Fibroblast of skin of scalp (primary cell): ENCODE measurements around the gene RPS6KB2. TPM values are rescaled to one million over a fixed set of nuclear protein-coding genes. Genes with fewer than 3 reads are reported as not detected.

ENCODE experiments used
- DNase-seq: peaks from one replicate; pipeline ENCODE4 v3.0.0-alpha.2; 2013
- polyA plus RNA-seq, 2 experiments: library from polyadenylated mRNA; unstranded; fragments of 120-200 nt; gene quantifications; one replicate each; pipeline ENCODE4 v1.2.1, GENCODE V29; 2013; ENCODE audit not compliant: insufficient read length in 2 of 2

RPS6KB2 gene
- polyA plus RNA-seq (2013, experiment 1 of 2; ENCODE audit: insufficient read length): 44.2 TPM
- 46.0 TPM for polyA plus RNA-seq (2013, experiment 2 of 2; ENCODE audit: insufficient read length)

DNA sequence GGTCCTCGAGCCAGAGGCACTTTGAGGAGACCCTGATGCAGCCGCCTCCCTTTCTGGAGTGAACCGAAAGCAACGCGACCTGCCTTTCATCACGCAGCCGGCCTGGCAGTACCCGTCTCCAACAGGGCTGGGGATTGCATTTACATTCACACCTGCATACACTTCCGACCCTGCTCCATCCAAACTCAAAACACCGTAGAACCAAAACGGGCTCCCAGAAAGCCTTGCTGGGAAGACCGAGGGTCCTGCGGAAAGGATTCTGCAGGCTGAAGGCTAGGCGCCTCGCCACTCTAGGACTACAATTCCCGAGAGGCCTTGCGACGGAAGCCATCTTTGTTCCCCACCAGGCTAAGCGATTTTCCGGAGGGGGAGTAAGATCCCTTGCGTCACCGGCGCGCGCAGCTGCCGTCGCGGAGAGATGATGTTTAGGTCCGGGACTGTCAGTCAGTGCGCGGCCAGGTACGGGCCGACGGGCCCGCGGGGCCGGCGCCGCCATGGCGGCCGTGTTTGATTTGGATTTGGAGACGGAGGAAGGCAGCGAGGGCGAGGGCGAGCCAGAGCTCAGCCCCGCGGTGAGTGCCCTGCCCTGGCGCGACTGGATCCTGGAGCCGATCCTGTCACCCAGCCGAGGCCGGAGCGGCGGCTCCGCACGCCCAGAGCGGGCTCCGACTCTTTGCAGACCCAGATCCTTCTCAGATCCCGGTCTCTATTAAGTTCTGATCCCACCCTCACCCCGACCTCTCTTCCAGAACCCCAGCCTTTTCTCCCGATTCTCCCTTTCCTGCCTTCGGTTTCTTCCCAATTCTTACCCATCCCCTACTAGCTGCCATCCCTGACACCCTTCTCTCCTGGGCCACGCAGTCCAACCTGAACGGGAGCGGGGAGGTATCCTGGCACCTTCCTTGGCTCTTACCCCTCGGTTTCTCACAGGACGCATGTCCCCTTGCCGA is at the start of gene RPS6KB2:
RPS6KB2 (plus strand) TSS at position 443 of the 950 bp plus-strand sequence; CDS start at position 495, 52 bp downstream.
- DNase-seq: peak; percentile 97

DNA sequence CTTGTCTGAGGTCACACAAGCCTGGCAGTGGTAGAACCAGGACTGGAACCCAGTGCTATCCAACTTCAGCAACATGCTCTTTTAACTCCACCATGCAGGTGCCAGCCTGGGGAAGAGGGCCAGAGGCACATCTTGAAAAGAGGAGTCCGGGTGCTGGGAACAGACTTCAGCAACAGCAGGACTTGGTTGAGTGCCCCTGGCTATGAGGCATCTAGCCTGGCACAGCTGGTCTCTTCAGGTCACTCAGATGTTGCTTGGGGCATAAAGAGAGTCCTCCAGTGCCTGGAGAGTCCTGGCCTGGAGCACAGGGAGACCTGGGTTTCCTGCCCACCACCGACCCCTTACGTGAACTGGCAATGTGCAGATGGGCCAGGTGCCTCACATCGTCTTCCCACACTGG is 49.8 kb upstream of the RPS6KB2 start:
- DNase-seq: no peak

DNA sequence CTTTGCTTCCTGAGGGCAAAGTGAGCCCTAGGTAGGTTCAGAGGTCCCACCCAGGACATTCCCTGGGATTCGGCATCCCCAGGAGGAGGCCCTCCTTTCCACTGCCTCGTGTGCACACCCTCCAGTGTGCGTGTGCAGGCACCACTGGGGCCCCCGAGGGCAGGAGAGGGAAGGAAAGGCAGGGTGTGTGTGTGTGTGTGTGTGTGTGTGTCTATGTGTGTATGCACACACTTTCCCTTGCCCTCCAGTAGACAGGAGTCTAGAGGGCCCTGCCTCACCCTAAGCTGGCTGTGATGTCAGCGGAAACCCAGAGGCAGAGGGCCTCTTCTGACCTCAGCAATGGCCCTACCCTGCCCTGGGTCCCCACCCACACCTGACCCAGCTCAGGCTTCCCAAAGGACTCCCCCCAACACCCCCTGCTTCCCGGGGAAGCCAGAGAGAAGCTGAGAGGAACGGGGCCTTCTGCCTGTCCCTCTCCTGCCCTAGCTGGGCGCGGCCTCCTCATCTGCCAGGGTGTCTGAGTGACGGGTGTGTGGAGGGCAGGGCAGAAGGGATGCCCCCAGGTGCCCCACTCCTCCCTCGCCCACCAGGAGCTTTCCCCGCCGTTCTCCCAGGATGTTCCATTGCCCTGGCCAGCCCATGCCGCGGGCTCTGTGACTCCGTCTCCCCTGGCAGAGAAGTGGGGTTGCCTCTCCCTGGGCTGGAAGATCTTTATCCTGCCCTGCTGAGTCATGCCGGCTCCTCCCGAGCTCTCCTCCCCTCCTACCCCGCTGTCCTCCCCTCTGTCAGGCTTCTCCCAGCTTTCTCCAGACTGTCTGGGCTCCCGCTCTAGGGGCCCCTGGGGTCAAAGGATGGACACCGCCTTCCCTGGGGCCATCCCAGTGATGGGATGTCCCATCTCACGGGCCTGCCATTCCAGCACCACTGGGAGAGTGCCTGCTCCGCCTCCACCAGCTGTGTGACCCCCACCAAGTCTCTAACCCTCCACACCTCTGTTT is 48.9 kb upstream of the RPS6KB2 start:
- DNase-seq: no peak

DNA sequence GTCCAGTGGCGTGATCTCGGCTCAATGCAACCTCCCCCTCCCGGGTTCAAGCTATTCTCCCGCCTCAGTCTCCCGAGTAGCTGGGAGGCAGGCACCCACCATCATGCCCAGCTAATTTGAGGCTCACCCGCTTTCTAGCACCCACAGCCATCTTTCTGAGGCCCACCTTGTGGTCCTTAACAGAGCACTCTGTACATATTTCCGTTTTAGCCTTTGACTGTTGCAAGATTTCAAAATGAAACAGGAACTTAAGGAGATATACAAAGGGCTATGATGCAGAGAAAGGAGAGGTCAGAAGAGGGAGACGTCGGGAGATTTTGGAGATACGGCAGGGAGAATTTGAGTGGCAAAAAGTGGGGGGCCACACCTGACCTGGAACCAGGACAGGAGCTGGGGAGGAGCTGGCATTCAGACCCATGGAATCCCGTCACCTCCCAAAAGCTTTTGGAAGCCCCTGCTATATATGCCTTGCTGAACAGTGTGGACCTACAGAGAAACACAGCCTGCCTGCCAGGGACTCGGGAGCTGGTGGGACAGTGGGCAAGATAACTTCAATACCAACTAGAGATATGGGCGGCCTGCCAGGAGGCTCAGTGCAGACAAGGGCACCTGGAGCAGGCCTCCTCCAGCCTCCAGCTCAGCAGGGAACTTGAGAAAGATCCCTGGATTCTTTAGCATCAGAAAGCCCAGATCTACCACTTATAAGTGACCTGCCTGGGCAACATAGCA is 46.9 kb upstream of the RPS6KB2 start:
- DNase-seq: no peak

DNA sequence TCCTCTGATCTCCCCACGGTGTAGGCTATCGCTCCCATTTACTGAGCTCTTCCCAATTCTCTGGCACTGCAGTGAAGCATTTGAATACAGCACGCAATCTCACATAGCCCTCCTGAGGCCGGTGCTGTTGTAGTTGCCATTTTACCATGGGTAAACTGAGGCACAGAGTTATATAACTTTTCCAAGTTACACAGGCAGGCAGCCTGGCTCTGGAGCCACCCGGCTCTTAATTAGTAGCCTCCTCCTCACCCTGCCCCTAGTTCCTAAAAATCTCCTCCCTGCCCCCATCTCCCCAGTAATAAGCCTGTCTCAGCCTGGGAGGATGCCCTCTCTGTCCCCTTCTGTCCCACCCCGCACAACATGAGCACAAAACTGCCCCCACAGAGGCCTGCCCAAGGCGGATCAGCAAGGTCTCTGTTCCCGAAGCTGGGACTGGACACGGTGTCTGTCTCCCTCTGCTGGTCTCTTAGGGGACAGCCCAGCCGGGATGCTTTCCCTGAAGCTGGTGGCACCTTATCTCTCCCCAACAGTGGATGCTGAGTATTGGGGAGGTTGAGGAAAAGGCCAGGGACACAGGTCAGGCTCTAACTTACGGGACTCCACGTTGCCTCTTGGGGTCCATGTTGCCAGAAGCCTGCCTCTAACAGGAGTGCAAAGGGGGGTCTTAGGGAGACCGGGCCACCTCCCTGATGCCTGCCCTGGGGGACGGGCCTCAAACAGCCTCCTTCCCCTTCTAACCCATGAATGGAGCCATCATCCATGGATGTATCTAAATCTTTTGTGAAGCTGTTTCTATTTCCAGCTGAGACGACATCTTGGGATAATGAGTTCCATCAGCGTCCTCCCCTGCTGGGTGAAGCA is 45.8 kb upstream of the RPS6KB2 start:
- peak; percentile 79 for DNase-seq

DNA sequence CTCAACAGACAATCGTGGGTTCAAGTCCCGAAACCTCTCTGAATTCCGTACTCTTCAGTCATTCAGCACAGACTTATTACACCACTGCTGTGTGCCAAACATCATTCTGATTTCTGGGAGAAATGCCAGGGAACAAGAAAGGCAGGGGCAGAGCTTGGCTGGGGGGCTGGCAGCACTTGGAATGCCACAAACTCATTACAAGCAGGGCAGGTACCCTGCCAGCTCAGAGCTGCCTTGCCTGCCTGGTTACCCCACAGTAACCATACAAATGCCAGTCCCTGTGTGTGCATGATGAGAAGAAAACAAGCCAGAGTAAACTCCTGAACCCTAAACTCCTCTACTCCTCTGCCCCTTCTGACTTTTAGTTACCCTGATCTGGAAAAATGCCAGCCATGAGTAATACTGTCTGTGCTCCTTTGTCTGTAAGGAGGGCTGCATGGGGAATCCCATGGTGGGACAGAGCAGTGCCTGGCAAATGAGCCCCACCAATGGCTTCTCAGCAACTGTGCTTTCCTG is 43.4 kb upstream of the RPS6KB2 start:
- DNase-seq: peak; percentile 67

DNA sequence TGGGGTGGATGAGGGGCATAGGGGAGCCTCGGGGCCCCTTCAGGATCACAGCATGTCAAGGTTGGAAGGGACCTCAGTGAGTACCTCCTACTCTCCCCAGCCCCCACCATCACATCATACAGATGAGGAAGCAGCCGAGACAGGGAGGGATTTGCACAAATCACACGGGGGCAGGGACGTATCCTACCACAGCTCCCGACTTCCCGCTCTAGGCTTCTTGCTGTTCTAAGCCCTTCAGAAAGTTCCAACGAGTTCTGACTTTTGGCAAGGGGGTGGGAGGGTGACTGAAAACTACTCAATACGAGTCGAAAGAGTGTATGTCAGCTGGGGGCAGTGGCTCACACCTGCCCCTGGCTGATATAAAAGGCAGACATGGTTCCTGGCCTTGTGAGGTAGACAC is 41.2 kb upstream of the RPS6KB2 start:
- DNase-seq: no peak

DNA sequence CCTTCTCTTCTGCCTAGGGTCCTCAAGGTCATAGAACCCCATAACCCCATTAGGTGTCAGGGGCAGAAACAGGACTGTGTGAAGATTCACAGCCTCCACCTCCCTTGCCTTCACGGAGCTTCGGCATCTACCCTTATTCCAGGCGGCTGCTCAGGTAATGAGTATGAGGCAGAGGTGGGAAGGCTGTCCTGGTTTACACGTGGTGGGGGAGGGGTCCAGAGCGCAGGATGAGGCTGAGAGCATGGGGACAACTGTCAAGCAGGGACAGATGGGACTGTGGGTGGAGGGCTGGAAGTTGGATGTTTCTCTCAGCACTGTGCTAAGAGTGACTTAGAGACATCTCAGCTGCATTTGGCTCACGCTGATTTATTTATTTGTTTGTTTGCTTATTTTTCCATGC is 40.8 kb upstream of the RPS6KB2 start:
- no peak for DNase-seq

DNA sequence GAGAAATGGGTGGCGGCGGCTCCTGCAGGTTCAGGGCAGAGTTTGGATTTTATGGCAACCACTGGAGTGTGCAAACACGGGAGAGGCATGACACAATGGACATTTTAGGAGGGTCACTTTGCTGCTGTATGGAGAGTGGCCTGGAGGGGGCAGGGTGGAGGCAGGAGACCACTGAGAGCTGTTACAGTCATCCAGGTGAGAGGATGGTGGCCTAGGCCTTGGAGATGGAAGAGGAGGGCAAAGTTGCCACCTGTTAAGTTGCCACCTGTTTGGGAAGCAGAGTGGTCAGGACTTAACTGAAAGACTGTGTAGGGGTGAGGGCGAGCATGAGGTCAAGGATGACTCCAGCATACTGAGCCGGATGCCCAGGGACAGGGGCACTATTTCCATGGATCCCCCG is 38.8 kb upstream of the RPS6KB2 start:
- DNase-seq: no peak

DNA sequence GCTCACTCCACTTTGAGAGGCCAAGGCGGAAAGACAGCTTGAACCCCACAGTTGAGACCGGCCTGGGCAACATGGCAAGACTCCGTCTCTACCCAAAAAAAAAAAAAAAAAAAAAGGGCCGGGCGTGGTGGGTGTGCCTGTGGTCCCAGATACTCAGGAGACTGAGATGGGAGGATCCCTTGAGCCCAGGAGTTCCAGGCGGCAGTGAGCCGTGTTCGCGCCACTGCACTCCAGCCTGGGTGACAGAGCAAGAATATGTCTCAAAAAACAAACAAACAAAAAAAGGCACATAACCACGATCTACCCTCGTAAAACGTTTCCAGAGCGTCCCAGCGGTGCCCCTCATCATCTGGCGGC is 37.4 kb upstream of the RPS6KB2 start:
- DNase-seq: no peak

DNA sequence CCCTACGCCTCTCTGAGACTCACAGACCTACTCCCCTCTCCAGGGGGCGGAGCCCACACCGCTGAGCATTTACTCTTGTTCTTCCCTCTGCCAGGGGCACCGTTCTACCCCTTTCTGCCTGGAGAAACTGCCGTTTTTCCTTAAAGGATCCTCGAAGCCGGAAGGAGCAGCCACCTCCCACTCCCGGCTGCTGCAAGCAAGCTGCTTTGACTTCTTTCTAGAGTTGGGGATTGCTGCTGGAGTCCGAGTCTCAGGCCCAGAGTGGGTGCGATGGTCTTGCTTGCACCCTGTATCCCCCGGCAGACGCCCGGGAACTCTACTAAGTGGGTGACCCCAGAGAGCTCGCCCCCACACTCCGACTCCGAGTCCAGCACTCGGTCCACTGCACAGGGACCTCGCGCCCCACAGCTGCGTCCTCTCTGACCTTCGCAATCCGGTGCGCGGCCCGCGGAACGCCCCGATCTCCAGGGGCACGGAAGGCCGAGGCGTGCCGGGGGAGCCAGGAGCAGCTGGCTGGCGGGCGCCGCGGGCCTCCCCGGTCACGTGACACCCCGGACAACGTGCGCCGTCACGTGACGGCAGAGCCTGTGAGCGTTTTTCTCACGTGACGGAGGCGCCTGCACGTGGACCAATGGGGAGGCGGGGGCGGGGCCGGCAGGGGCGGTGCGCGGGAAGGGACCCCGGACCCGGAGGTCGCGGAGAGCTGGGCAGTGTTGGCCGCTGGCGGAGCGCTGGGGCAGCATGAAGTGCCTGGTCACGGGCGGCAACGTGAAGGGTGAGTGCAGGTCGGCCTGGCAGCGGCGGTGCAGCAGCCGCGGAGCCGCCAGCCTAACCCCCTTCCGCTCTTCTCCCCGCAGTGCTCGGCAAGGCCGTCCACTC is 36.8 kb upstream of the RPS6KB2 start, which contains the start of gene RAD9A:
RAD9A (plus strand) TSS at position 683 of the 879 bp plus-strand sequence; CDS start at position 742, 59 bp downstream.
- peak; percentile 95 for DNase-seq

DNA sequence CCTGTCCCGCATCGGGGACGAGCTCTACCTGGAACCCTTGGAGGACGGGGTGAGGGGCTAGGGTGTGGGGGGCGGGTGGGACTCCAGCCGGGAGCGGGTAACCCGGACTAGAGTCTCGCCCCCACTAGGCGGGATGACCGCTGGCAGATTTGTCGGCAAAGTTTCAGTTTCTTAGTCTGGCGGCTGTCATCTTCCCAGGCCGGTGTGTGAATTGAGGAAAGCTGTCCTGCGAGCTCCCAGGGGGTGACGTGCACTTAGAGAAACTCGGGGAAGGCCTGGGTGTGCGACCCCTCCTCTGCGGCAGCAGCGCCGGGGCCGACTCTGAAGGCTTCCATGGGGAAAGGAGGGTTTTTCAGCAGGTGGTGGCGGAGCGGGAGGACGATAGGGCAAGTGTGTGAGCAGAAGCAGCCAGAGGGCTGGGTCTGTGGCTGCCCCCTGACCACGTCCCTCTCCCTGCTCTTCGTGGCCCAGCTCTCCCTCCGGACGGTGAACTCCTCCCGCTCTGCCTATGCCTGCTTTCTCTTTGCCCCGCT is 36.0 kb upstream of the RPS6KB2 start:
- DNase-seq: no peak

DNA sequence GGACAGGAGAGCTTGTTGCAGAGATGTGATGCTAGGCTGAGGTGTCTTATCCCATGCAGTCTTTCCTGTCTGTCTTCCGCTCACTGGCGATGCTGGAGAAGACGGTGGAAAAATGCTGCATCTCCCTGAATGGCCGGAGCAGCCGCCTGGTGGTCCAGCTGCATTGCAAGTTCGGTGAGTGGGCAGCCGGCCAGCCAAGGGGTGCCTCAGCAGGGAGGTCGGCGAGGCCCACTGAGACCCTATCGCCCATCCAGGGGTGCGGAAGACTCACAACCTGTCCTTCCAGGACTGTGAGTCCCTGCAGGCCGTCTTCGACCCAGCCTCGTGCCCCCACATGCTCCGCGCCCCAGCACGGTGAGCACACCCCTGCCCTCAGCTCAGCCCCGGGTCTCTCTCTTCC is 34.9 kb upstream of the RPS6KB2 start:
- DNase-seq: no peak

DNA sequence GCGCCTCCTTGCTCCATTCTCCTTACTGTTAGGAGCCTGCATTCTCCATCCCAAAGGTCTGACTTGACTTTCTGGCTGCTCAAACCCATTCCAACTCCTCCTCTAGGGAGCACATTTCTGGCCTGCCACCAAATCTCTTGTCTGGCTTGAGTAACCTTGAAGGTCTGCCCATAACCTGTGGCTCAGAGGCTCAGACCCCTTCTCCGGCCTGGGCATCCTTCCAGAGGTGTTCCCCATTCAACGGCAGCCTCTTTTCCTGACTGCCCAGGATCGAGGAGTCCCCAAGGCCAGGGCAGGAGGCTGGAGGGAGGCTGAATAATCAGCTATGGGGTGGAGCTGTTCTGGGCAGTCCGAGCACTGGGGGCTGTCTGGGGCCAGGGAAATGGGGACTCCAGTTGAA is 34.3 kb upstream of the RPS6KB2 start:
- no peak for DNase-seq

DNA sequence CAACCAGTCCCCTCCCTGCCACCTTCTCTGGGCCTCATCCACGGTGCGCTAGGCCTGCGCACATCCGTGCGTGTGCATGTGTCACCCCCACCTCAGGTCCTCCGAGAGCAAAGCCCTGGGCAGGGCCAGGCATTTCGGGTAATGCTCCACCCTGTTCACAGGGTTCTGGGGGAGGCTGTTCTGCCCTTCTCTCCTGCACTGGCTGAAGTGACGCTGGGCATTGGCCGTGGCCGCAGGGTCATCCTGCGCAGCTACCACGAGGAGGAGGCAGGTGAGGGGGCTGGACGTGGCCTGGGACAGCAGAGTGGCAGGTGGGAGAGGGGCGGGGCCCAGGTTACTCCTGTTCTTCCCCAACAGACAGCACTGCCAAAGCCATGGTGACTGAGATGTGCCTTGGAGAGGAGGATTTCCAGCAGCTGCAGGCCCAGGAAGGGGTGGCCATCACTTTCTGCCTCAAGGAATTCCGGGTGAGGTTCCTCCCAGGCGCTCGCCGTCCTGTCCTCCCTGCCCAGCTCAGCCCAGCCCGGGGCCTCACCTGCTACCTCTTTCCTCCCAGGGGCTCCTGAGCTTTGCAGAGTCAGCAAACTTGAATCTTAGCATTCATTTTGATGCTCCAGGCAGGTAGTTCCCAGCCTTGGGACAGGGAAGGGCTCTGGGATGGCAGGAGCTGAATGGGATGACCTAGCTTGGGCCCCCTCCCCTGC is 32.6 kb upstream of the RPS6KB2 start:
- no peak for DNase-seq

DNA sequence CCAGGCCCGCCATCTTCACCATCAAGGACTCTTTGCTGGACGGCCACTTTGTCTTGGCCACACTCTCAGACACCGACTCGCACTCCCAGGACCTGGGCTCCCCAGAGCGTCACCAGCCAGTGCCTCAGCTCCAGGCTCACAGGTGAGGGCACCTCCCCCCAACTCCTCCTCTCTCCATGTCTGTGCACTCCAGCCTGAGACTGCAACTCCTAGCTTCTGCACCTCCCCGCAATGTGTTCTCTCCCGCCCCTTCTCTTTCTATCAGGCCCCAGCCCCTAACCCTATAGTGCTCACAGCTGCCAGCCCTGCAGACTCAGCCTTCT is 32.1 kb upstream of the RPS6KB2 start:
- no peak for DNase-seq

DNA sequence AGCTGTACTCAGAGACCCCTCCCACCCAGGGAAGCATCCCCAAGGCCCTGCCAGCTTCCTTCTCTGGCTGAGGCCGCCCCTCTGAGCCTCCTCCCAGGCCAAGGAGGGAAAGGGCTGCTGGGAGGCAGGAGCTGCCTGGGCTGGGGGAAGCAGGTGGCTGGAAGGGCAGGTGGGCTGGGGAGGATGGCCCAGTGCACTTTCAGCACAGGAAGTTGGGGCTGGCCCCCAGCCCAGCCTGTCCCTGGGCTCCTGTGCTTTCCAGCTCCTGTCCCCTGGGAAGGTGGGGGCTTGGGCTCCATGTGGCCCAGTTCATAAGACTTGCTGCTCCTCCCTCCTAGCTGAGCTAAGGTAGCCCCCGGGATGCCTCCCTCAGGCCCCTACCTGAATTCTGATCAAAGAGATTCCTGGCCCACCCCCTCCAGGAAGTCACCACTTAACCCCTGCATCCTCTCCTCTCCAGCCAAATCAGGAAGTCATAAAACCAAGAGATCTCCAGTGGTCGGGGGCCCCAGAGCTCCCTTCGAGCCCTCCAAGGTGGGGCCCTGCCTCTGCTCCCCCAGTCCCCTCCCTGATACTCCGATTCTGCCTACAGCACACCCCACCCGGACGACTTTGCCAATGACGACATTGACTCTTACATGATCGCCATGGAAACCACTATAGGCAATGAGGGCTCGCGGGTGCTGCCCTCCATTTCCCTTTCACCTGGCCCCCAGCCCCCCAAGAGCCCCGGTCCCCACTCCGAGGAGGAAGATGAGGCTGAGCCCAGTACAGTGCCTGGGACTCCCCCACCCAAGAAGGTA is 31.5 kb upstream of the RPS6KB2 start:
- no peak for DNase-seq

DNA sequence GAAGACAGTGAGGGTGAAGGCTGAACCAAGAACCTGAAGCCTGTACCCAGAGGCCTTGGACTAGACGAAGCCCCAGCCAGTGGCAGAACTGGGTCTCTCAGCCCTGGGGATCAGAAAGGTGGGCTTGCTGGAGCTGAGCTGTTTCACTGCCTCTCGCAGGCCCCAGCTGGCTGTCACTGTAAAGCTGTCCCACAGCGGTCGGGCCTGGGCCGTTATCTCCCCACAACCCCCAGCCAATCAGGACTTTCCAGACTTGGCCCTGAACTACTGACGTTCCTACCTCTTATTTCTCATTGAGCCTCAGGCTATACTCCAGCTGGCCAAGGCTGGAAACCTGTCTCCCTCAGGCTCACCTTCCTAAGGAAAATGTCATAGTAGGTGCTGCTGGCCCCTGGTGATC is 30.8 kb upstream of the RPS6KB2 start:
- no peak for DNase-seq
